ENCODE data around the gene CEP83. TPM values are rescaled to one million over a fixed set of nuclear protein-coding genes. Genes with fewer than 3 reads are reported as not detected.

The CEP83 gene
- total and polyA plus RNA-seq, 8 donors = 2.6 to 44.4 (median 15.8) TPM

DNA sequence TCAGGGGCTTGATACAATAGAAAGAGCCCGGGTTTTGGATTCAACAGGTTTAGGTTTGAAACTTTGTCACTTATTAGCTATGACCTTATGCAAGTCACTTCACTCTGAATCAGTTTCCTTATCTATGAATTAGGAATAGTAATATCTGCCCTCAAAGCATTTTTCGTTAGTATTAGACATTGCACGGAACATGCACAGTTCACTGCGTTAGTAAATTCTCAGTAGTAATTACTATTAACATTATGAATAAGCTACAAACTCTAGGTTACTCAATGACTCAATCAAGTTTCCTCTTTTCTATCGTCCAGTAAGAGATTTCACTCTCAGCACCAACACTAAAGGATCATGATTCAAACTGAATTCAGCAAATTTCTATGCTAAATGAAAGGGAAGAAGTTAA lies 150.3 kb downstream of the CEP83 start:
- no peak overlapping the region for H3K4me3 ChIP-seq
- DNase-seq = no peak
- TF ChIP-seq POLR2A (IDR thresholded peaks at IDR 0.05) = no peak
- WGBS, 5 donors = 84 to 88% (median 87%) methylated on average over 5 of the region's 5 CpGs
- no peak overlapping the region for H3K27ac ChIP-seq
- peaks cover 0 to 51% (median 39%) of the 10 kb centered on the region in 4 donors for H3K36me3 ChIP-seq
- H3K9me3 ChIP-seq = no peaks in the 10 kb centered on the region
- peaks cover 0 to 15% (median 7%) of the 10 kb centered on the region in 4 donors for H3K4me1 ChIP-seq
- intact Hi-C loops (cut with DNase I; ENCODE audit: low total_unique reads) = no loop called here
- H3K27me3 ChIP-seq = no peaks in the 10 kb centered on the region

DNA sequence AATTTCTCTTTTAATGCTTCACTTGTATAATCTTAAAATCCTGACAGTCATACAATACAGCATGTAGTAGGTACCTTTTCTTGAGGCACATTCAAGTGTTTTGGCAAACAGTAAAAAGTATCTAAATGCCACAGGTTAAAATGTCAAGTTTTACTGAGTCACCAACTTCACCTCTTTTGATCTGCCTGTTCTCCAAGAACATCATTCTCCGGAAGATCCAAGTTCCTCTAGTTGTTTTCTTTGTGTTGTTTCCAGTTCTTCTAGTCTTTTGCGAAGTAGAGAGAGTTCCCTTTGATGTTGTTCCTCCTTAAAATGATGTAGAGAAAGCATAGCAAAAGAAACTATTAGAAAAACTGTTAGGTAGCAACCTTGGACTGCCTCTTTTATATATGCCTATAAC lies 151.1 kb downstream of the CEP83 start:
- WGBS, 5 donors = 73 to 89% (median 88%) methylated on average over 2 of the region's 2 CpGs
- no peak overlapping the region for H3K4me3 ChIP-seq
- TF ChIP-seq POLR2A (IDR thresholded peaks at IDR 0.05) (no peak), EP300 (IDR thresholded peaks at IDR 0.05) (no peak), POLR2AphosphoS5 (IDR thresholded peaks at IDR 0.05) (no peak)
- TF ChIP-seq, protein P1, sequence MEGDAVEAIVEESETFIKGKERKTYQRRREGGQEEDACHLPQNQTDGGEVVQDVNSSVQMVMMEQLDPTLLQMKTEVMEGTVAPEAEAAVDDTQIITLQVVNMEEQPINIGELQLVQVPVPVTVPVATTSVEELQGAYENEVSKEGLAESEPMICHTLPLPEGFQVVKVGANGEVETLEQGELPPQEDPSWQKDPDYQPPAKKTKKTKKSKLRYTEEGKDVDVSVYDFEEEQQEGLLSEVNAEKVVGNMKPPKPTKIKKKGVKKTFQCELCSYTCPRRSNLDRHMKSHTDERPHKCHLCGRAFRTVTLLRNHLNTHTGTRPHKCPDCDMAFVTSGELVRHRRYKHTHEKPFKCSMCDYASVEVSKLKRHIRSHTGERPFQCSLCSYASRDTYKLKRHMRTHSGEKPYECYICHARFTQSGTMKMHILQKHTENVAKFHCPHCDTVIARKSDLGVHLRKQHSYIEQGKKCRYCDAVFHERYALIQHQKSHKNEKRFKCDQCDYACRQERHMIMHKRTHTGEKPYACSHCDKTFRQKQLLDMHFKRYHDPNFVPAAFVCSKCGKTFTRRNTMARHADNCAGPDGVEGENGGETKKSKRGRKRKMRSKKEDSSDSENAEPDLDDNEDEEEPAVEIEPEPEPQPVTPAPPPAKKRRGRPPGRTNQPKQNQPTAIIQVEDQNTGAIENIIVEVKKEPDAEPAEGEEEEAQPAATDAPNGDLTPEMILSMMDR (IDR thresholded peaks at IDR 0.05) = no peak
- intact Hi-C loops (cut with DNase I; ENCODE audit: low total_unique reads) = no loop called here
- peaks cover 0 to 51% (median 39%) of the 10 kb centered on the region in 4 donors for H3K36me3 ChIP-seq
- no peak overlapping the region for H3K27ac ChIP-seq
- DNase-seq = no peak
- H3K4me1 ChIP-seq = peaks cover 0 to 15% (median 7%) of the 10 kb centered on the region in 4 donors
- no peaks in the 10 kb centered on the region for H3K27me3 ChIP-seq
- H3K9me3 ChIP-seq = no peaks in the 10 kb centered on the region

DNA sequence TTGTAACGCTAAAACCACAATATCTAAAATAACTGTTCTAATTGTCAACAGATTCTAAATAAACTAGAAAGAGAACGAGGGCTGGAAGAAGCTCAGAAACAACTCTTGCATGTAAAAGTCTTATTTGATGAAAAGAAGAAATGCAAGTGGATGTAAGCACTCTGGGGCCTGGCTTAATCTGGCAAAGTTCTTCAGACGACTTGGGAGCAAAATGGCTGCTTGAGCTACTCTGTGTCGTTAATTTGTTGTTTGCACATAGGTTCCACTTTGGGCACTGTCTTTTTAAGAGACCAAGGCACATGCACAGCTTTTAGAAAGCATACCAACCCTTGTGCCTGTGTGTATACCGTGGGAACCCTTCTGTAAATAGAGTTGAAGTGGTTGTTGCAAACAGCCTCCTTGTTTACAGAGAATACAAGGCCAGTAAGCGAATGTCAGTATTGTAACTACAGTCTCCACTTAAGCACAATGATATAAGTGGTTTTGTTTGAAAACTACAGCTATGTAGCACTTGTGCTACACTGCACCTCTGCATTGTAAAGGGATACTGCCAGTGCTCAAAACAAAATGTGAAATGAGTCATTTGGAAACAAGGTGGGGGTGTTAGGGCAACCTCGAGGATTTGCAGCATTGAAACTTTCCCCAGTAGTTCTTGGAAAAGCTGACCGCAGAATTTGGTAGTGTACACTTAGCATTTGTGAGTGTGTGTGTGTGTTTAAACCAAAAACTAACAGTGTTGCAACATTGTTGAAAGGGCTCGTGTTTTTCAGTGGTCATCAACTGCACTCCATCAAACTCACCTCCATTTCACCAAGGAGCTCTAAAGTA lies 154.3 kb downstream of the CEP83 start:
- intact Hi-C loops (cut with DNase I; ENCODE audit: low total_unique reads) = no loop called here
- 51 to 63% (median 58%) methylated on average over 9 of the region's 9 CpGs for WGBS, 5 donors
- Histone ChIP-seq H3K36me3 (peaks cover 0 to 53% (median 38%) of the 10 kb centered on the region in 4 donors), H3K27me3 (no peaks in the 10 kb centered on the region), H3K4me3 (no peak overlapping the region), H3K9me3 (no peaks in the 10 kb centered on the region), H3K4me1 (peaks cover 0 to 15% (median 7%) of the 10 kb centered on the region in 4 donors), H3K27ac (peak overlapping the region in 1 of 5 donors; percentile 7)
- no peak for DNase-seq
- TF ChIP-seq POLR2AphosphoS5 (IDR thresholded peaks at IDR 0.05) (peak in 1 of 3 donors; percentile 24), EP300 (IDR thresholded peaks at IDR 0.05) (no peak)

DNA sequence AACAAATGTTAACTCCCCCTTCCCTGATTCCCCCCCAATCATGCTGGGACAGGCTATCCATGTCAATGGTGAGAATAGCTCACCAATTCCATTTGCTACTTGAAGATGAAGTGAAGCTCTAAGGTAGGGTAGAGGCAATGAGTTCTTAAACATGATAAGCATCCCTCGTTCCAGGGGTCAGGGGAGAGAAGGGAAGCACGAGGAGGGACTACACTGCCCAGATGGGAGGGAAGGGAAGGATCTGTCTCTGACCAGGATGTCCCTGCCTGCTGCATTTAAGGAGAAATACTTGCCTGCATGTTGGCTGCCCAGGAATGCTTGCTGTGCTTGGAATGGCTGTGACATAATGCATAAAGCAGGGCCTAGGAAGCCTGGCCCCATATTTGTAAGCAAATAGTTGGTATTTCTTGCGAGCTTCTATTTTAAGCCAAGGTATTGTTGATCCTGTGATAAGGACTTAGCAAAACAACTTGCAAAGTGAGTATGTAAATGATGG lies 155.1 kb downstream of the CEP83 start:
- peak overlapping the region in 1 of 5 donors; percentile 7 for H3K27ac ChIP-seq
- no peak for DNase-seq

DNA sequence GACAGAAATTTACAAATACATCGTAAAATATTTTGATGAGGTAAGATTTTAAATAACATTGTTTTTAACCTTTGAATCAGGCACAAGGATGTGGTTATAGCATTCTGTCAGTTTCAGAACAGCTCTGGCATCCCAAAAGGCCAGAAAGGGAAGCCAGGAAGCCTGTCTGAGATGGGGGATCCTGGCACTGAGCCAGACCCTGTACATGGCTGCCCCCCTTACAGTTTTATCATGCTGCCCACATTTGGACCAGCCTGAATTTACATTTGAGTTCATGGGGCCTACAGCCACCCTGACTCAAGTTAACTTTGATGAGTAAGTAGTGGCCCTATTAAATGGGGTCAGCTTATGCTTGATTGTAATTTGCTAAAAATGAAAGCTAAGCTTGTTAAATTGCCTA lies 155.7 kb downstream of the CEP83 start:
- intact Hi-C loops (cut with DNase I; ENCODE audit: low total_unique reads) = no loop called here
- 83 to 96% (median 88%) methylated on average over 1 of the region's 1 CpG for WGBS, 5 donors
- no peak for TF ChIP-seq POLR2AphosphoS5 (IDR thresholded peaks at IDR 0.05)
- TF ChIP-seq POLR2A (IDR thresholded peaks at IDR 0.05) = no peak
- TF ChIP-seq, protein P1 (IDR thresholded peaks at IDR 0.05) = no peak
- TF ChIP-seq EP300 (IDR thresholded peaks at IDR 0.05) = no peak

More for the DNA sequence above, 155.1 kb downstream of the CEP83 start:
- H3K4me1 ChIP-seq = peaks cover 0 to 15% (median 7%) of the 10 kb centered on the region in 4 donors
- H3K36me3 ChIP-seq = peaks cover 0 to 55% (median 37%) of the 10 kb centered on the region in 4 donors
- H3K27me3 ChIP-seq = no peaks in the 10 kb centered on the region
- H3K4me3 ChIP-seq = no peak overlapping the region
- intact Hi-C loops (cut with DNase I; ENCODE audit: low total_unique reads) = no loop called here
- 57 to 77% (median 71%) methylated on average over 3 of the region's 3 CpGs for WGBS, 5 donors
- no peaks in the 10 kb centered on the region for H3K9me3 ChIP-seq
- TF ChIP-seq EP300 (IDR thresholded peaks at IDR 0.05) (no peak), POLR2AphosphoS5 (IDR thresholded peaks at IDR 0.05) (no peak), POLR2A (IDR thresholded peaks at IDR 0.05) (no peak)
- TF ChIP-seq, protein P1 (IDR thresholded peaks at IDR 0.05) = no peak

More for the DNA sequence above, 155.7 kb downstream of the CEP83 start:
- Histone ChIP-seq H3K9me3 (no peaks in the 10 kb centered on the region), H3K4me1 (peaks cover 0 to 21% (median 8%) of the 10 kb centered on the region in 4 donors), H3K4me3 (no peak overlapping the region), H3K27ac (no peak overlapping the region), H3K27me3 (no peaks in the 10 kb centered on the region), H3K36me3 (peaks cover 0 to 54% (median 31%) of the 10 kb centered on the region in 4 donors)
- DNase-seq = no peak

All from stomach (tissue), 9 donors.